ENCODE results near the gene CISD3. TPM values are rescaled to one million over a fixed set of nuclear protein-coding genes. Genes with fewer than 3 reads are reported as not detected.

CISD3 gene
- total RNA-seq, 5 donors from 2014 or later (not counting 1 experiment from before 2014, with no cell fraction given), result 10.7 to 21.5 (median 17.7) TPM

GRCh38 chr17:38706505-38707216, 23.5 kb upstream of the CISD3 start:
- peak overlapping the region; percentile 91 to 96 (median 96) for H3K4me3 Mint-ChIP-seq
- H3K27ac ChIP-seq (ENCODE audit: low read length), result peak overlapping the region; percentile 66
- H3K36me3 ChIP-seq (ENCODE audit: control insufficient read depth in 2 of 2, extremely low read depth in 1 of 2, insufficient read depth in 1 of 2, low read length in 1 of 2), result peaks cover 12 to 45% of the 10 kb centered on the region in 2 donors
- H3K9me3 Mint-ChIP-seq, result no peaks in the 10 kb centered on the region
- no peaks in the 10 kb centered on the region for H3K27me3 Mint-ChIP-seq
- H3K4me1 Mint-ChIP-seq, result peaks cover 61 to 75% (median 63%) of the 10 kb centered on the region in 3 donors
- ChIA-PET CTCF (interaction anchor here (1.3 to 2.5 kb wide), 4 partner anchors 12 to 28 kb away, joined by 4 to 13 read pairs (median 5); no protein-coding TSS in a partner anchor), POLR2A (interaction anchor here in 1 of 2 donors (0.6 kb wide), 1 partner anchor 26 kb away, joined by 3 read pairs; no protein-coding TSS in a partner anchor)
- H3K27me3 ChIP-seq (replicated peaks in 1 of 2; ENCODE audit: control insufficient read depth in 2 of 2, extremely low read depth in 1 of 2, insufficient read depth in 2 of 2, low read length in 1 of 2), result no peaks in the 10 kb centered on the region
- WGBS (ENCODE audit: insufficient coverage), result 0% methylated on average over 9 of the region's 20 CpGs
- DNase-seq (peak in 7 of 35 experiments; percentile 4 to 57 (median 25)), ATAC-seq (replicated peaks in 1 of 4) (peak in 1 of 4 experiments; percentile 8)
- no peaks in the 10 kb centered on the region for H3K9me3 ChIP-seq
- H3K4me1 ChIP-seq (ENCODE audit: control insufficient read depth in 1 of 2, extremely low read depth in 1 of 2, insufficient read depth in 2 of 2, low read length in 2 of 2), result peaks cover 16 to 79% of the 10 kb centered on the region in 2 experiments
- H3K27ac Mint-ChIP-seq, result peak overlapping the region; percentile 93 to 95
- peaks cover 32% of the 10 kb centered on the region for H3K36me3 Mint-ChIP-seq
- peak overlapping the region; percentile 85 to 89 for H3K4me3 ChIP-seq (ENCODE audit: control insufficient read depth in 1 of 2, extremely low read depth in 1 of 2, low read length in 1 of 2)

DNA sequence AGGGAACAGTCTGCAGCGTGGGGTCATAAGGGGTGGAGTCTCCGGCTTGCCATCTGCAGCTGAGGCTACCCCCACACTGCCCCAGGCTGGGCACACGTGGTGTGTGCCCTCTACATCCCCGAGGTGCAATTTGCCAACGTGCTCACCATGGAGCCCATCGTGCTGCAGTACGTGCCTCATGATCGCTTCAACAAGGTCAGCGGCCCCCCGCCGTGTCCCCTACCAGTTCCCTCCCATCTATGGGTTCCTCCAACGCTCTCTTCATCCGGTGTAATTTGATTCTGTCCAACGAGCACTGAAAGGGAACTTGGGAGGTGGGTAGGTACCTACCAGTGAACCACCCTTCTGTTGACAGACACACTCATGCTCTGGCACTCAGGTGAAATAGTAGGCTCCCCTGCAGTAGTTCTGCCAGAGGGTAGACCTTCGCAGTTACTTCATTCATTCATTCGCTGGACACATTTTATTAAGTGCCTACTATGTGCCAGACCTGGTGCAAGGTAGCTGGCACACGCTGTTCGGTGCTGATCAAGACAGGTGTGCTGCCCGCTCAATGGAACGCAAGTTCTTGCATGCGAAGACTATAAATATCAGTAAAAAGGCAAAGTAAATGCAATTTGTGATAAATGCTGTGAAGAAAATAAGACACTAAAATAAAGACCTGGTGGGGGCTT, 22.3 kb upstream of the CISD3 start:
- Histone ChIP-seq H3K4me1 (ENCODE audit: control insufficient read depth in 1 of 2, extremely low read depth in 1 of 2, insufficient read depth in 2 of 2, low read length in 2 of 2) (peaks cover 14 to 73% of the 10 kb centered on the region in 2 experiments), H3K36me3 (ENCODE audit: control insufficient read depth in 2 of 2, extremely low read depth in 1 of 2, insufficient read depth in 1 of 2, low read length in 1 of 2) (peaks cover 17 to 56% of the 10 kb centered on the region in 2 donors), H3K27me3 (replicated peaks in 1 of 2; ENCODE audit: control insufficient read depth in 2 of 2, extremely low read depth in 1 of 2, insufficient read depth in 2 of 2, low read length in 1 of 2) (no peaks in the 10 kb centered on the region), H3K9me3 (no peaks in the 10 kb centered on the region), H3K4me3 (ENCODE audit: control insufficient read depth in 1 of 2, extremely low read depth in 1 of 2, low read length in 1 of 2) (no peak overlapping the region), H3K27ac (ENCODE audit: low read length) (no peak overlapping the region)
- peak overlapping the region; percentile 93 to 95 for H3K27ac Mint-ChIP-seq
- no peaks in the 10 kb centered on the region for H3K27me3 Mint-ChIP-seq
- 89% methylated on average over 13 of the region's 21 CpGs for WGBS (ENCODE audit: insufficient coverage)
- H3K9me3 Mint-ChIP-seq, result no peaks in the 10 kb centered on the region
- H3K4me1 Mint-ChIP-seq, result peaks cover 57 to 71% (median 61%) of the 10 kb centered on the region in 3 donors
- CTCF ChIA-PET, result interaction anchor here in 1 of 2 donors (1.3 to 2.5 kb wide), 2 partner anchors 11 to 21 kb away, joined by 5 read pairs; no protein-coding TSS in a partner anchor
- POLR2A ChIA-PET, result no interaction called here
- ATAC-seq (replicated peaks in 1 of 4), result no peak
- DNase-seq, result no peak
- H3K4me3 Mint-ChIP-seq, result peak overlapping the region; percentile 91 to 96 (median 96)
- peaks cover 33% of the 10 kb centered on the region for H3K36me3 Mint-ChIP-seq

GRCh38 chr17:38709104-38709820, 20.9 kb upstream of the CISD3 start:
- Histone ChIP-seq H3K36me3 (ENCODE audit: control insufficient read depth in 2 of 2, extremely low read depth in 1 of 2, insufficient read depth in 1 of 2, low read length in 1 of 2) (peaks cover 26 to 71% of the 10 kb centered on the region in 2 donors), H3K9me3 (no peaks in the 10 kb centered on the region), H3K4me1 (ENCODE audit: control insufficient read depth in 1 of 2, extremely low read depth in 1 of 2, insufficient read depth in 2 of 2, low read length in 2 of 2) (peaks cover 14 to 70% of the 10 kb centered on the region in 2 experiments), H3K27me3 (replicated peaks in 1 of 2; ENCODE audit: control insufficient read depth in 2 of 2, extremely low read depth in 1 of 2, insufficient read depth in 2 of 2, low read length in 1 of 2) (no peaks in the 10 kb centered on the region), H3K27ac (ENCODE audit: low read length) (no peak overlapping the region), H3K4me3 (ENCODE audit: control insufficient read depth in 1 of 2, extremely low read depth in 1 of 2, low read length in 1 of 2) (no peak overlapping the region)
- H3K4me1 Mint-ChIP-seq, result peaks cover 47 to 58% (median 54%) of the 10 kb centered on the region in 3 donors
- no peak for ATAC-seq (replicated peaks in 1 of 4)
- no peaks in the 10 kb centered on the region for H3K9me3 Mint-ChIP-seq
- 97% methylated on average over 7 of the region's 18 CpGs for WGBS (ENCODE audit: insufficient coverage)
- ChIA-PET CTCF (interaction anchor here (0.6 to 1.8 kb wide), 3 partner anchors 13 to 25 kb away, joined by 4 to 6 read pairs (median 6); no protein-coding TSS in a partner anchor), POLR2A (interaction anchor here (0.6 to 0.7 kb wide), 2 partner anchors 14 to 415 kb away, joined by 3 read pairs; no protein-coding TSS in a partner anchor)
- peak overlapping the region; percentile 12 to 69 for H3K27ac Mint-ChIP-seq
- H3K36me3 Mint-ChIP-seq, result peaks cover 37% of the 10 kb centered on the region
- DNase-seq, result no peak
- H3K4me3 Mint-ChIP-seq, result no peak overlapping the region
- H3K27me3 Mint-ChIP-seq, result no peaks in the 10 kb centered on the region

DNA sequence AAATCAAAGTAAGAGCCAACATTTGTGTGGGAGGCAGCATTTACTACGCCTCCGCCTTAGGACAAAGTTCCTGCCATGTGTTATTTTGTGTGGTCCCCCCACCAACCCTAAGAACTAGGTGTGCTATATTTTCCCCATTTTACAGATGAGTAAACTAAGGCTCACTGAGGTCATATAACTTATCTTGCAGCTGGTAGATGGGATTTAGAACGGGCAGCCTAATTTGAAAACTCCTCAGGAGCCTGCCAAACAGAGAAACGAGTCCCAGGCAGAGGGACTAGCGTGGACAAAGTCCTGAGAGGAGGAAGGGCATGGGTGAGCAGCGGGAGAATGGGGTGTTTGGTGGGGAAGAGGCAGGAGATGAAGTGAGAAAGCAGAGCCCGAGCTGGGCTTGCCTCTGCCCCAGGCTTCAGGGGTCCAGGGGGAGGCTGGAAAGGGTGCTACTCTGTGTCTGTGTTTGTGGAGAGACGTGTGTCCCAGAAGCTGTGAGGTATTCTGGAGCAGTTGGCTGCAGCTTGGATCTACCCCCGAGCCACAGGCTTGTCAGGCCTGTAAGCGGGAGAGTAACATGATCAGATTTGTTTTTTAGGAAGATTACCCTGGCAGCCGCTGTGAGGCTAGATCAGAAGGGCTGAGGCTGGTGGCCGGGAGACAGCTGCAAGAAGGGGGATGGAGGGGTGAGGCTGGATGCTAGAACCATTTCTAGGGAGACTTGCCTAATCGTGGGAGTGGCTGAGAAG, 20.1 kb upstream of the CISD3 start:
- no peak overlapping the region for H3K4me3 Mint-ChIP-seq

GRCh38 chr17:38710604-38710962, 19.6 kb upstream of the CISD3 start:
- H3K4me1 Mint-ChIP-seq, result peaks cover 45 to 56% (median 54%) of the 10 kb centered on the region in 3 donors
- no peak overlapping the region for H3K4me3 Mint-ChIP-seq
- ATAC-seq (replicated peaks in 1 of 4) (no peak), DNase-seq (no peak)
- Histone ChIP-seq H3K27me3 (replicated peaks in 1 of 2; ENCODE audit: control insufficient read depth in 2 of 2, extremely low read depth in 1 of 2, insufficient read depth in 2 of 2, low read length in 1 of 2) (no peaks in the 10 kb centered on the region), H3K9me3 (no peaks in the 10 kb centered on the region), H3K36me3 (ENCODE audit: control insufficient read depth in 2 of 2, extremely low read depth in 1 of 2, insufficient read depth in 1 of 2, low read length in 1 of 2) (peaks cover 31 to 82% of the 10 kb centered on the region in 2 donors), H3K4me1 (ENCODE audit: control insufficient read depth in 1 of 2, extremely low read depth in 1 of 2, insufficient read depth in 2 of 2, low read length in 2 of 2) (peaks cover 14 to 69% of the 10 kb centered on the region in 2 experiments), H3K27ac (ENCODE audit: low read length) (no peak overlapping the region), H3K4me3 (ENCODE audit: control insufficient read depth in 1 of 2, extremely low read depth in 1 of 2, low read length in 1 of 2) (no peak overlapping the region)
- peak overlapping the region; percentile 66 to 69 for H3K27ac Mint-ChIP-seq
- peaks cover 47% of the 10 kb centered on the region for H3K36me3 Mint-ChIP-seq
- ChIA-PET CTCF (interaction anchor here (0.5 to 1.8 kb wide), 3 partner anchors 18 to 32 kb away, joined by 3 to 6 read pairs (median 3); no protein-coding TSS in a partner anchor), POLR2A (no interaction called here)
- H3K9me3 Mint-ChIP-seq, result no peaks in the 10 kb centered on the region
- WGBS (ENCODE audit: insufficient coverage), result 100% methylated on average over 3 of the region's 3 CpGs
- H3K27me3 Mint-ChIP-seq, result no peaks in the 10 kb centered on the region

More for the DNA sequence above, 20.1 kb upstream of the CISD3 start:
- peaks cover 26 to 77% of the 10 kb centered on the region in 2 donors for H3K36me3 ChIP-seq (ENCODE audit: control insufficient read depth in 2 of 2, extremely low read depth in 1 of 2, insufficient read depth in 1 of 2, low read length in 1 of 2)
- H3K4me1 ChIP-seq (ENCODE audit: control insufficient read depth in 1 of 2, extremely low read depth in 1 of 2, insufficient read depth in 2 of 2, low read length in 2 of 2), result peaks cover 14 to 65% of the 10 kb centered on the region in 2 experiments
- ATAC-seq (replicated peaks in 1 of 4), result no peak
- Mint-ChIP-seq H3K9me3 (no peaks in the 10 kb centered on the region), H3K4me1 (peaks cover 45 to 54% (median 54%) of the 10 kb centered on the region in 3 donors), H3K27me3 (no peaks in the 10 kb centered on the region), H3K36me3 (peaks cover 41% of the 10 kb centered on the region), H3K27ac (peak overlapping the region; percentile 66 to 69)
- ChIA-PET POLR2A (interaction anchor here (0.6 to 0.7 kb wide), 2 partner anchors 15 to 414 kb away, joined by 3 read pairs; no protein-coding TSS in a partner anchor), CTCF (interaction anchor here (0.5 to 1.8 kb wide), 2 partner anchors 18 to 32 kb away, joined by 3 to 6 read pairs; no protein-coding TSS in a partner anchor)
- 89% methylated on average over 11 of the region's 13 CpGs for WGBS (ENCODE audit: insufficient coverage)
- H3K27me3 ChIP-seq (replicated peaks in 1 of 2; ENCODE audit: control insufficient read depth in 2 of 2, extremely low read depth in 1 of 2, insufficient read depth in 2 of 2, low read length in 1 of 2), result no peaks in the 10 kb centered on the region
- H3K27ac ChIP-seq (ENCODE audit: low read length), result no peak overlapping the region
- no peak overlapping the region for H3K4me3 ChIP-seq (ENCODE audit: control insufficient read depth in 1 of 2, extremely low read depth in 1 of 2, low read length in 1 of 2)
- H3K9me3 ChIP-seq, result no peaks in the 10 kb centered on the region
- no peak for DNase-seq

Data from T-cell (primary cell).